ENCODE data around the gene GSTM1.

DNA sequence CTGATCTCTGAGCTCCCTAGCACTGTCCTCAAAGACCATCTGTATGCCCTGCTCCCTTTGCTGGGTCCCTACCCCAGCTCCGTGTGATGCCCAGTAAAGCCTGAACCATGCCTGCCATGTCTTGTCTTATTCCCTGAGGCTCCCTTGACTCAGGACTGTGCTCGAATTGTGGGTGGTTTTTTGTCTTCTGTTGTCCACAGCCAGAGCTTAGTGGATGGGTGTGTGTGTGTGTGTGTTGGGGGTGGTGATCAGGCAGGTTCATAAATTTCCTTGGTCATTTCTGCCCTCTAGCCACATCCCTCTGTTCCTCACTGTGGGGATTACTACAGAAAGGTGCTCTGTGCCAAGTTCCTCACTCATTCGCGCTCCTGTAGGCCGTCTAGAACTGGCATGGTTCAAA is 30.1 kb downstream of the GSTM1 start:
- TF ChIP-seq, protein P1, sequence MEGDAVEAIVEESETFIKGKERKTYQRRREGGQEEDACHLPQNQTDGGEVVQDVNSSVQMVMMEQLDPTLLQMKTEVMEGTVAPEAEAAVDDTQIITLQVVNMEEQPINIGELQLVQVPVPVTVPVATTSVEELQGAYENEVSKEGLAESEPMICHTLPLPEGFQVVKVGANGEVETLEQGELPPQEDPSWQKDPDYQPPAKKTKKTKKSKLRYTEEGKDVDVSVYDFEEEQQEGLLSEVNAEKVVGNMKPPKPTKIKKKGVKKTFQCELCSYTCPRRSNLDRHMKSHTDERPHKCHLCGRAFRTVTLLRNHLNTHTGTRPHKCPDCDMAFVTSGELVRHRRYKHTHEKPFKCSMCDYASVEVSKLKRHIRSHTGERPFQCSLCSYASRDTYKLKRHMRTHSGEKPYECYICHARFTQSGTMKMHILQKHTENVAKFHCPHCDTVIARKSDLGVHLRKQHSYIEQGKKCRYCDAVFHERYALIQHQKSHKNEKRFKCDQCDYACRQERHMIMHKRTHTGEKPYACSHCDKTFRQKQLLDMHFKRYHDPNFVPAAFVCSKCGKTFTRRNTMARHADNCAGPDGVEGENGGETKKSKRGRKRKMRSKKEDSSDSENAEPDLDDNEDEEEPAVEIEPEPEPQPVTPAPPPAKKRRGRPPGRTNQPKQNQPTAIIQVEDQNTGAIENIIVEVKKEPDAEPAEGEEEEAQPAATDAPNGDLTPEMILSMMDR (IDR thresholded peaks at IDR 0.05), result no peak
- no peak for TF ChIP-seq POLR2A (IDR thresholded peaks at IDR 0.05)

All from Peyer's patch (tissue), 4 donors.